Measurements from ENCODE around the gene WDR90.

DNA sequence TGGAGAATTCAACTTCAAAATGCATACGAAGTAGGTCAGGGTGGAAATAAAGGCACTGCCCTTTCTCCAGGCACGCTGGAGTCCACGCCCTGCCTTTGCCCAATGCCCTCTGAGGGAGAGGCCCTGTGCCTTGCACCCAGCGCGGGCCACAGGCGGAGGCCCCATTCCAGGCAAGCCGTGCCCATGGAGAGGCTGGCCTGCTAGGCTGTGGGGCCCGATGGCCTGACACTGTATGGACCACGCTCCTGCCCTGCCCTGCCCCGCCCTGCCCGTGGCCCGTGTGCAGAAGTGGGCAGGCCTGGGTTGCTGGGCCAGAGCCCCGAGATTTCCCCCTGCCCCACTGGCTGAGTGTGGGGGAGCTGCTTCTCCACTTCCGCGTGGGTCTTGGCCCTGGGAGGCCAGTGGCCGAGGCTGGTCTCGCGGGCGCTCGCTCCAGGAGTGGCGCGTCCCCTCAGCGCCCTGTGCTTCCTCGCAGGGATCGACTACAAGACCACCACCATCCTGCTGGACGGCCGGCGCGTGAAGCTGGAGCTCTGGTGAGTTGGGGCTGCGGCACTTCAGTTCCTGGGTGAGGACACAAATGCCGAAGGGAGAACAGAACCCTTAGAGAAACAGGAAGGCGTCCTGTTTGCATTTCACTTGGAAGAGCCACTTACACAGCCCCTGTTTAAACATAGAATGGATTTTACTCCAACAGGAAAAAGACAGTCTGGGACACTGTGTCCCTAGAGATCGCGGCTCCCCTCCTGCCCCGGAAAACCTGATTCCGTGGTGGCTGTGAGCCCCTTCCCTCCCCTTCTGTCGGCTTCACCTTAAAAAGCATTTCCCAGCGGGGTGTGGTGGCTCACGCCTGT, 32.2 kb upstream of the WDR90 start:
- no peak for TF ChIP-seq MYC (IDR thresholded peaks at IDR 0.05; ENCODE audit: low read depth, low read length)
- TF ChIP-seq POLR2A (IDR thresholded peaks at IDR 0.05; ENCODE audit: extremely low read depth, insufficient read length) = no peak
- TF ChIP-seq, protein P1, sequence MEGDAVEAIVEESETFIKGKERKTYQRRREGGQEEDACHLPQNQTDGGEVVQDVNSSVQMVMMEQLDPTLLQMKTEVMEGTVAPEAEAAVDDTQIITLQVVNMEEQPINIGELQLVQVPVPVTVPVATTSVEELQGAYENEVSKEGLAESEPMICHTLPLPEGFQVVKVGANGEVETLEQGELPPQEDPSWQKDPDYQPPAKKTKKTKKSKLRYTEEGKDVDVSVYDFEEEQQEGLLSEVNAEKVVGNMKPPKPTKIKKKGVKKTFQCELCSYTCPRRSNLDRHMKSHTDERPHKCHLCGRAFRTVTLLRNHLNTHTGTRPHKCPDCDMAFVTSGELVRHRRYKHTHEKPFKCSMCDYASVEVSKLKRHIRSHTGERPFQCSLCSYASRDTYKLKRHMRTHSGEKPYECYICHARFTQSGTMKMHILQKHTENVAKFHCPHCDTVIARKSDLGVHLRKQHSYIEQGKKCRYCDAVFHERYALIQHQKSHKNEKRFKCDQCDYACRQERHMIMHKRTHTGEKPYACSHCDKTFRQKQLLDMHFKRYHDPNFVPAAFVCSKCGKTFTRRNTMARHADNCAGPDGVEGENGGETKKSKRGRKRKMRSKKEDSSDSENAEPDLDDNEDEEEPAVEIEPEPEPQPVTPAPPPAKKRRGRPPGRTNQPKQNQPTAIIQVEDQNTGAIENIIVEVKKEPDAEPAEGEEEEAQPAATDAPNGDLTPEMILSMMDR (IDR thresholded peaks at IDR 0.05; ENCODE audit: low read depth, low read length) = no peak
- TF ChIP-seq MAX (IDR thresholded peaks at IDR 0.05; ENCODE audit: low read depth, low read length) = no peak

All from NB4 (cell line).